Breast epithelium (tissue), 3 donors: ENCODE results near the gene AAGAB.

Experiments used
- POLR2A ChIP-seq: fragments of 450-650 bp; IDR thresholded peaks from one replicate; pipeline ENCODE4 v1.6.1; 2016; ENCODE audit warnings: antibody characterized with exemption, mild to moderate bottlenecking, moderate library complexity
- POLR2AphosphoS5 ChIP-seq, 3 donors: sonication (generic); formaldehyde crosslinking; IDR thresholded peaks; one replicate each; pipeline ENCODE4 v1.6.1; 2017; ENCODE audit warnings: antibody characterized with exemption in 3 of 3
- TF ChIP-seq, protein P1 (sequence below), 3 donors: fragments of 450-650 bp; IDR thresholded peaks; one replicate each; pipeline ENCODE4 v1.5.1; 2016 to 2017; ENCODE audit warnings: antibody characterized with exemption in 3 of 3, mild to moderate bottlenecking in 3 of 3, moderate library complexity in 3 of 3

- no peak for TF ChIP-seq POLR2A
- TF ChIP-seq, protein P1, sequence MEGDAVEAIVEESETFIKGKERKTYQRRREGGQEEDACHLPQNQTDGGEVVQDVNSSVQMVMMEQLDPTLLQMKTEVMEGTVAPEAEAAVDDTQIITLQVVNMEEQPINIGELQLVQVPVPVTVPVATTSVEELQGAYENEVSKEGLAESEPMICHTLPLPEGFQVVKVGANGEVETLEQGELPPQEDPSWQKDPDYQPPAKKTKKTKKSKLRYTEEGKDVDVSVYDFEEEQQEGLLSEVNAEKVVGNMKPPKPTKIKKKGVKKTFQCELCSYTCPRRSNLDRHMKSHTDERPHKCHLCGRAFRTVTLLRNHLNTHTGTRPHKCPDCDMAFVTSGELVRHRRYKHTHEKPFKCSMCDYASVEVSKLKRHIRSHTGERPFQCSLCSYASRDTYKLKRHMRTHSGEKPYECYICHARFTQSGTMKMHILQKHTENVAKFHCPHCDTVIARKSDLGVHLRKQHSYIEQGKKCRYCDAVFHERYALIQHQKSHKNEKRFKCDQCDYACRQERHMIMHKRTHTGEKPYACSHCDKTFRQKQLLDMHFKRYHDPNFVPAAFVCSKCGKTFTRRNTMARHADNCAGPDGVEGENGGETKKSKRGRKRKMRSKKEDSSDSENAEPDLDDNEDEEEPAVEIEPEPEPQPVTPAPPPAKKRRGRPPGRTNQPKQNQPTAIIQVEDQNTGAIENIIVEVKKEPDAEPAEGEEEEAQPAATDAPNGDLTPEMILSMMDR (IDR thresholded peaks at IDR 0.05) = no peak
- TF ChIP-seq POLR2AphosphoS5 (IDR thresholded peaks at IDR 0.05) = no peak
Observed at GRCh38 chr15:67207555-67208207, 46.8 kb downstream of the AAGAB start.
